ENCODE data around the gene KRT83. TPM values are rescaled to one million over a fixed set of nuclear protein-coding genes. Genes with fewer than 3 reads are reported as not detected.

KRT83 gene
- total RNA-seq, 6 donors from 2014 or later, result not detected

- ATAC-seq (ENCODE audit: low FRiP score in 2 of 2), result no peak
- no peaks in the 10 kb centered on the region for H3K9me3 ChIP-seq
- no peaks in the 10 kb centered on the region for H3K4me1 ChIP-seq
- H3K27me3 ChIP-seq, result no peaks in the 10 kb centered on the region
- no peaks in the 10 kb centered on the region for H3K36me3 ChIP-seq
- no peak overlapping the region for H3K4me3 ChIP-seq
- H3K27ac ChIP-seq, result no peak overlapping the region
- WGBS, 2 donors, result 84 to 92% methylated on average over 4 to 10 of the region's 11 CpGs
- DNase-seq, result no peak
- no peak for TF ChIP-seq CTCF (IDR thresholded peaks at IDR 0.05)
- no peak for TF ChIP-seq POLR2AphosphoS5 (IDR thresholded peaks at IDR 0.05)
- TF ChIP-seq POLR2A (IDR thresholded peaks at IDR 0.05), result no peak
- TF ChIP-seq EP300 (IDR thresholded peaks at IDR 0.05), result no peak
These were observed 41.0 kb upstream of the KRT83 start for GRCh38 chr12:52362118-52362726.

GRCh38 chr12:52361553-52361952, 40.4 kb upstream of the KRT83 start:
- H3K4me3 ChIP-seq, result no peak overlapping the region
- 91 to 93% methylated on average over 1 of the region's 1 CpG for WGBS, 2 donors
- DNase-seq, result peak in 1 of 2 donors; percentile 18
- H3K36me3 ChIP-seq, result no peaks in the 10 kb centered on the region
- no peak for TF ChIP-seq POLR2A (IDR thresholded peaks at IDR 0.05)
- no peak for TF ChIP-seq EP300 (IDR thresholded peaks at IDR 0.05)
- no peak for TF ChIP-seq CTCF (IDR thresholded peaks at IDR 0.05)
- TF ChIP-seq POLR2AphosphoS5 (IDR thresholded peaks at IDR 0.05), result no peak
- no peak overlapping the region for H3K27ac ChIP-seq
- no peaks in the 10 kb centered on the region for H3K27me3 ChIP-seq
- no peak for ATAC-seq (ENCODE audit: low FRiP score in 2 of 2)
- H3K9me3 ChIP-seq, result no peaks in the 10 kb centered on the region
- no peaks in the 10 kb centered on the region for H3K4me1 ChIP-seq

GRCh38 chr12:52360663-52361271, 39.6 kb upstream of the KRT83 start:
- peak; percentile 12 to 54 for DNase-seq
- Histone ChIP-seq H3K4me3 (no peak overlapping the region), H3K27me3 (no peaks in the 10 kb centered on the region), H3K4me1 (no peaks in the 10 kb centered on the region), H3K27ac (no peak overlapping the region), H3K9me3 (no peaks in the 10 kb centered on the region), H3K36me3 (no peaks in the 10 kb centered on the region)
- WGBS, 2 donors, result 78 to 96% methylated on average over 7 to 13 of the region's 13 CpGs
- TF ChIP-seq CTCF (IDR thresholded peaks at IDR 0.05), result no peak
- no peak for TF ChIP-seq EP300 (IDR thresholded peaks at IDR 0.05)
- no peak for TF ChIP-seq POLR2A (IDR thresholded peaks at IDR 0.05)
- no peak for TF ChIP-seq POLR2AphosphoS5 (IDR thresholded peaks at IDR 0.05)
- ATAC-seq (ENCODE audit: low FRiP score in 2 of 2), result no peak

- Histone ChIP-seq H3K36me3 (no peaks in the 10 kb centered on the region), H3K9me3 (no peaks in the 10 kb centered on the region), H3K4me1 (no peaks in the 10 kb centered on the region), H3K4me3 (no peak overlapping the region), H3K27ac (no peak overlapping the region), H3K27me3 (no peaks in the 10 kb centered on the region)
- TF ChIP-seq CTCF (IDR thresholded peaks at IDR 0.05), result no peak
- TF ChIP-seq POLR2A (IDR thresholded peaks at IDR 0.05), result no peak
- no peak for TF ChIP-seq EP300 (IDR thresholded peaks at IDR 0.05)
- no peak for TF ChIP-seq POLR2AphosphoS5 (IDR thresholded peaks at IDR 0.05)
- DNase-seq (no peak), ATAC-seq (ENCODE audit: low FRiP score in 2 of 2) (peak in 1 of 2 donors; percentile 16)
- WGBS, 2 donors, result 77 to 81% methylated on average over 7 of the region's 7 CpGs
These were observed 39.0 kb upstream of the KRT83 start for GRCh38 chr12:52360106-52360662.
